Stomach (tissue), 9 donors: Measurements from ENCODE around the gene TSPAN15. TPM values are rescaled to one million over a fixed set of nuclear protein-coding genes. Genes with fewer than 3 reads are reported as not detected.
"Not testable (repeated sequence)": the region's sequence is repeated elsewhere in the genome, so short reads cannot be mapped to it uniquely, and the experiment has no call there.

Experiments
- DNase-seq, 2 donors: peaks; one replicate each; pipeline versions ENCODE4 v3.0.0 to v3.0.0-alpha.2; 2013 to 2019
- H3K27ac ChIP-seq, 5 donors: fragments of 200-600 bp in 4 of 5; sonication (generic) in 4 of 5; one replicate each; pipeline ENCODE4 v1.5.1; 2013 to 2019; ENCODE audit warnings: mild to moderate bottlenecking in 1 of 5, moderate library complexity in 1 of 5
- H3K27me3 ChIP-seq, 3 donors: fragments of 200-600 bp; sonication (generic); one replicate each; pipeline ENCODE4 v1.5.1; 2017 to 2019; ENCODE audit warnings: mixed run types in 1 of 3
- H3K36me3 ChIP-seq, 4 donors: fragments of 200-600 bp; sonication (generic); 1 replicate in 3 of 4; 2 replicates in 1 of 4; pipeline ENCODE4 v1.5.1; 2016 to 2019
- H3K4me1 ChIP-seq, 4 donors: fragments of 200-600 bp; sonication (generic); one replicate each; pipeline ENCODE4 v1.5.1; 2016 to 2019
- H3K4me3 ChIP-seq, 4 donors: fragments of 200-600 bp; sonication (generic) in 3 of 4; one replicate each; pipeline ENCODE4 v1.5.1; 2016 to 2019; ENCODE audit warnings: mild to moderate bottlenecking in 1 of 4
- H3K9me3 ChIP-seq, 4 donors: fragments of 200-600 bp; sonication (generic); one replicate each; pipeline ENCODE4 v1.5.1; 2016 to 2019
- CTCF ChIP-seq, 7 experiments: fragments of 450-650 bp in 4 of 7; fragments of 200-600 bp in 3 of 7; sonication (generic) in 3 of 7; IDR thresholded peaks; one replicate each; pipeline ENCODE4 v1.5.1; 2016 to 2019; ENCODE audit warnings: antibody characterized with exemption in 7 of 7, control low read depth in 2 of 7, mild to moderate bottlenecking in 1 of 7
- EP300 ChIP-seq: sonication (generic); formaldehyde crosslinking; IDR thresholded peaks from one replicate; pipeline ENCODE4 v1.6.1; 2017; ENCODE audit warnings: antibody characterized with exemption
- POLR2A ChIP-seq, 4 donors: fragments of 450-650 bp; IDR thresholded peaks; one replicate each; pipeline ENCODE4 v1.6.1; 2016; ENCODE audit warnings: antibody characterized with exemption in 4 of 4, control low read depth in 2 of 4, mild to moderate bottlenecking in 1 of 4, moderate library complexity in 1 of 4
- POLR2AphosphoS5 ChIP-seq, 3 donors: sonication (generic); formaldehyde crosslinking; IDR thresholded peaks; one replicate each; pipeline ENCODE4 v1.6.1; 2016; ENCODE audit warnings: antibody characterized with exemption in 3 of 3
- WGBS, 5 donors: extraction: QIAGEN DNeasy Blood & Tissue Kit in 3 of 5; methylation state at CpG; one replicate each; pipeline versions ENCODE4 v1.1.5 to v1.1.7; 2013 to 2018; 5-methylcytosine and 5-hydroxymethylcytosine counted together
- intact Hi-C: fragments of 100-400 bp; cut with DNase I; formaldehyde crosslinking; loops from one replicate; pipeline ENCODE4 v1.15.1; 2023; ENCODE audit warnings: low total_unique reads
- polyA plus RNA-seq, 3 donors: library from polyadenylated mRNA; stranded (reverse); fragments of 200-250 nt; gene quantifications; one replicate each; pipeline ENCODE4 v1.2.3, GENCODE V29; 2013
- total RNA-seq, 5 donors: library from RNA; depleted of rRNA; stranded (reverse); fragments of >200 nt; gene quantifications; one replicate each; pipeline versions ENCODE4 v1.1.0 to v1.2.3, GENCODE V29; 2014 to 2016
- donor health status: healthy with polysubstance abuse.
- donor health status: Bipolar disorder and iron deficiency.
- donor health status: healthy.

The TSPAN15 gene
- total and polyA plus RNA-seq, 8 donors = 23.5 to 153 (median 74.5) TPM

- DNase-seq = no peak
- H3K9me3 ChIP-seq = peaks cover 0 to 7% (median 0%) of the 10 kb centered on the region in 4 donors
- 47 to 59% (median 56%) methylated on average over 9 of the region's 9 CpGs for WGBS, 5 donors
- intact Hi-C loops = no loop called here
- TF ChIP-seq EP300 (no peak), CTCF (IDR thresholded peaks at IDR 0.05) (no peak), POLR2A (IDR thresholded peaks at IDR 0.05) (no peak), POLR2AphosphoS5 (IDR thresholded peaks at IDR 0.05) (no peak)
- H3K4me3 ChIP-seq = no peak overlapping the region
- H3K36me3 ChIP-seq = peaks cover 0 to 75% (median 37%) of the 10 kb centered on the region in 4 donors
- H3K27ac ChIP-seq = peak overlapping the region in 4 of 5 donors; percentile 4 to 84 (median 59)
- H3K4me1 ChIP-seq = peaks cover 0 to 66% (median 43%) of the 10 kb centered on the region in 4 donors
- no peaks in the 10 kb centered on the region for H3K27me3 ChIP-seq
Measured at GRCh38 chr10:69486922-69487730, 35.9 kb downstream of the TSPAN15 start.

- H3K9me3 ChIP-seq, H3K27ac ChIP-seq, DNase-seq, H3K4me3 ChIP-seq, intact Hi-C loops, H3K27me3 ChIP-seq: not testable (repeated sequence)
- WGBS, 5 donors = 81 to 97% (median 94%) methylated on average over 4 of the region's 4 CpGs
- Histone ChIP-seq H3K36me3 (peaks cover 0 to 84% (median 37%) of the 10 kb centered on the region in 4 donors), H3K4me1 (peaks cover 5 to 71% (median 42%) of the 10 kb centered on the region in 4 donors)
Measured at GRCh38 chr10:69488149-69488844, 37.0 kb downstream of the TSPAN15 start.

- H3K27ac ChIP-seq, H3K9me3 ChIP-seq, H3K27me3 ChIP-seq, H3K4me3 ChIP-seq, DNase-seq, intact Hi-C loops: not testable (repeated sequence)
- H3K36me3 ChIP-seq = peaks cover 0 to 81% (median 35%) of the 10 kb centered on the region in 4 donors
- peaks cover 5 to 66% (median 42%) of the 10 kb centered on the region in 4 donors for H3K4me1 ChIP-seq
- 74 to 93% (median 87%) methylated on average over 6 of the region's 6 CpGs for WGBS, 5 donors
Measured at GRCh38 chr10:69488856-69489255, 37.6 kb downstream of the TSPAN15 start.

GRCh38 chr10:69489506-69490090 lies 38.3 kb downstream of the TSPAN15 start:
- intact Hi-C loops = no loop called here
- H3K36me3 ChIP-seq = peaks cover 0 to 75% (median 34%) of the 10 kb centered on the region in 4 donors
- H3K27me3 ChIP-seq = no peaks in the 10 kb centered on the region
- no peak overlapping the region for H3K4me3 ChIP-seq
- H3K9me3 ChIP-seq = peaks cover 0 to 7% (median 0%) of the 10 kb centered on the region in 4 donors
- TF ChIP-seq POLR2A (IDR thresholded peaks at IDR 0.05) (no peak), CTCF (IDR thresholded peaks at IDR 0.05) (no peak), POLR2AphosphoS5 (IDR thresholded peaks at IDR 0.05) (no peak), EP300 (no peak)
- H3K27ac ChIP-seq = peak overlapping the region in 1 of 5 donors; percentile 12
- 93 to 99% (median 97%) methylated on average over 6 to 9 of the region's 9 CpGs for WGBS, 5 donors
- DNase-seq = no peak
- peaks cover 5 to 66% (median 42%) of the 10 kb centered on the region in 4 donors for H3K4me1 ChIP-seq

- H3K27ac ChIP-seq = peak overlapping the region in 2 of 5 donors; percentile 73 to 76
- TF ChIP-seq CTCF (IDR thresholded peaks at IDR 0.05) = no peak
- H3K27me3 ChIP-seq = no peaks in the 10 kb centered on the region
- H3K4me3 ChIP-seq = no peak overlapping the region
- H3K36me3 ChIP-seq = peaks cover 0 to 75% (median 37%) of the 10 kb centered on the region in 4 donors
- peaks cover 5 to 65% (median 40%) of the 10 kb centered on the region in 4 donors for H3K4me1 ChIP-seq
- intact Hi-C loops = no loop called here
- peaks cover 0 to 7% (median 0%) of the 10 kb centered on the region in 4 donors for H3K9me3 ChIP-seq
- 87 to 96% (median 95%) methylated on average over 10 of the region's 10 CpGs for WGBS, 5 donors
- DNase-seq = no peak
Measured at GRCh38 chr10:69490876-69491275, 39.6 kb downstream of the TSPAN15 start.
